ENCODE measurements around the gene PCDHA3.
"Not testable (repeated sequence)": the region's sequence is repeated elsewhere in the genome, so short reads cannot be mapped to it uniquely, and the experiment has no call there.

Gene PCDHA3

GRCh38 chr5:140827704-140828361, 27.0 kb downstream of the PCDHA3 start, which contains the start of gene PCDHA6:
Gene PCDHA6 (plus strand): TSS chr5:140827960. CDS start chr5:140828092, 132 bp downstream.
- TF ChIP-seq CTCF (IDR thresholded peaks at IDR 0.05; ENCODE audit: extremely low read depth, missing control alignments): no peak
- DNase-seq (ENCODE audit: low spot score): no peak

- no peak for TF ChIP-seq CTCF (IDR thresholded peaks at IDR 0.05; ENCODE audit: extremely low read depth, missing control alignments)
- no peak for DNase-seq (ENCODE audit: low spot score)
Observed at GRCh38 chr5:140828362-140828737, 27.5 kb downstream of the PCDHA3 start.

- DNase-seq (ENCODE audit: low spot score): not testable (repeated sequence)
Observed at GRCh38 chr5:140829511-140830501, 28.9 kb downstream of the PCDHA3 start.

GRCh38 chr5:140833993-140834392, 33.1 kb downstream of the PCDHA3 start, which contains the start of gene PCDHA7:
Gene PCDHA7 (plus strand): TSS chr5:140834269. CDS start chr5:140834384, 115 bp downstream.
- no peak for TF ChIP-seq CTCF (IDR thresholded peaks at IDR 0.05; ENCODE audit: extremely low read depth, missing control alignments)
- DNase-seq (ENCODE audit: low spot score): no peak

- DNase-seq (ENCODE audit: low spot score): not testable (repeated sequence)
Observed at GRCh38 chr5:140834439-140835008, 33.7 kb downstream of the PCDHA3 start.

GRCh38 chr5:140835622-140836510, 35.0 kb downstream of the PCDHA3 start:
- no peak for DNase-seq (ENCODE audit: low spot score)
- no peak for TF ChIP-seq CTCF (IDR thresholded peaks at IDR 0.05; ENCODE audit: extremely low read depth, missing control alignments)

- DNase-seq (ENCODE audit: low spot score): no peak
- no peak for TF ChIP-seq CTCF (IDR thresholded peaks at IDR 0.05; ENCODE audit: extremely low read depth, missing control alignments)
Observed at GRCh38 chr5:140840978-140841962, 40.4 kb downstream of the PCDHA3 start, which contains the start of gene PCDHA8. Gene PCDHA8 (plus strand): TSS chr5:140841187. CDS start chr5:140841322, 135 bp downstream.
